Activated CD8-positive, alpha-beta memory T cell treated with anti-CD3 and anti-CD28 coated beads for 48 hours (primary cell): ENCODE data around the gene ZSWIM5.
"Not testable (repeated sequence)": the region's sequence is repeated elsewhere in the genome, so short reads cannot be mapped to it uniquely, and the experiment has no call there.

ENCODE experiments used
- DNase-seq, 3 experiments: peaks; one replicate each; pipeline ENCODE4 v3.0.0-alpha.2; 2020; ENCODE audit warnings: low read depth in 2 of 3, low spot score in 2 of 3

Gene ZSWIM5

GRCh38 chr1:45205910-45206721 lies at the start of gene ZSWIM5:
TSS of gene ZSWIM5 (minus strand) at chr1:45206605. CDS start at chr1:45206350, 255 bp downstream.
- DNase-seq: peak; percentile 27 to 47 (median 35)

- no peak for DNase-seq
These were observed 48.1 kb upstream of the ZSWIM5 start for GRCh38 chr1:45254490-45254889.

- no peak for DNase-seq
These were observed 44.1 kb upstream of the ZSWIM5 start for GRCh38 chr1:45250544-45250943.

- DNase-seq: not testable (repeated sequence)
These were observed 41.6 kb upstream of the ZSWIM5 start for GRCh38 chr1:45248004-45248403.

- DNase-seq: no peak
These were observed 40.4 kb upstream of the ZSWIM5 start for GRCh38 chr1:45246760-45247159.

GRCh38 chr1:45246359-45246758 lies 40.0 kb upstream of the ZSWIM5 start:
- DNase-seq: not testable (repeated sequence)

GRCh38 chr1:45244660-45245059 lies 38.3 kb upstream of the ZSWIM5 start:
- no peak for DNase-seq

GRCh38 chr1:45243476-45244343 lies 37.3 kb upstream of the ZSWIM5 start:
- no peak for DNase-seq

GRCh38 chr1:45238846-45239245 lies 32.4 kb upstream of the ZSWIM5 start:
- no peak for DNase-seq

- no peak for DNase-seq
These were observed 29.7 kb upstream of the ZSWIM5 start for GRCh38 chr1:45236136-45236535.

- no peak for DNase-seq
These were observed 24.1 kb upstream of the ZSWIM5 start for GRCh38 chr1:45230537-45230936.

GRCh38 chr1:45225598-45225997 lies 19.2 kb upstream of the ZSWIM5 start:
- no peak for DNase-seq

- DNase-seq: not testable (repeated sequence)
These were observed 17.3 kb upstream of the ZSWIM5 start for GRCh38 chr1:45223710-45224109.

GRCh38 chr1:45221716-45222115 lies 15.3 kb upstream of the ZSWIM5 start:
- DNase-seq: no peak

GRCh38 chr1:45216861-45217260 lies 10.5 kb upstream of the ZSWIM5 start:
- no peak for DNase-seq

GRCh38 chr1:45216200-45216541 lies 9.8 kb upstream of the ZSWIM5 start:
- no peak for DNase-seq

GRCh38 chr1:45215485-45216199 lies 9.2 kb upstream of the ZSWIM5 start:
- no peak for DNase-seq

- no peak for DNase-seq
These were observed 7.5 kb upstream of the ZSWIM5 start for GRCh38 chr1:45213892-45214291.

GRCh38 chr1:45211076-45211475 lies 4.7 kb upstream of the ZSWIM5 start:
- no peak for DNase-seq

- no peak for DNase-seq
These were observed 611 bp upstream of the ZSWIM5 start for GRCh38 chr1:45206808-45207623.
